ENCODE measurements around the gene TTYH1.

The TTYH1 gene

DNA sequence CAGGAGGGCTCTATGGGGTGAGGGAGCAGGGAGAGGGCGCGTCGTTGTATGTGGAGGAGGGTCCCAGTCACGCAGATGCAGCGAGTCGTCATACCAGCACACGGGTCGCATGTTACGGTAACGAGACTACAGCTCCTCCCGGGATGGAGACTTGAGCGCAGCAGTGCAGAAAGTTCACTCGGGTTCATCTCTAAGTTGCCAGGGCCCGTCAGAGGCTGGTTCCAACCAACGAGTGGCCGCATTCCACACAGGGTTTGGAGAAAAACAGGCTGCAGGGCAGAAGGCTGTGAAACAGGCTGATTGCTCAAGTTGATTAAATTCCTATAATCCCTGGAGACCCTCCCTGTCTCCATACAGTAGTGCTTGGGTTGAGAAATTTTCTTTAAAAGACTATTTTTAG is 21.9 kb upstream of the TTYH1 start:
- DNase-seq, result no peak

GRCh38 chr19:54395685-54396084 is 19.6 kb upstream of the TTYH1 start:
- no peak for DNase-seq

GRCh38 chr19:54399189-54399588 is 16.1 kb upstream of the TTYH1 start:
- DNase-seq, result no peak

- no peak for DNase-seq
Observed at GRCh38 chr19:54400913-54401312, 14.4 kb upstream of the TTYH1 start.

DNA sequence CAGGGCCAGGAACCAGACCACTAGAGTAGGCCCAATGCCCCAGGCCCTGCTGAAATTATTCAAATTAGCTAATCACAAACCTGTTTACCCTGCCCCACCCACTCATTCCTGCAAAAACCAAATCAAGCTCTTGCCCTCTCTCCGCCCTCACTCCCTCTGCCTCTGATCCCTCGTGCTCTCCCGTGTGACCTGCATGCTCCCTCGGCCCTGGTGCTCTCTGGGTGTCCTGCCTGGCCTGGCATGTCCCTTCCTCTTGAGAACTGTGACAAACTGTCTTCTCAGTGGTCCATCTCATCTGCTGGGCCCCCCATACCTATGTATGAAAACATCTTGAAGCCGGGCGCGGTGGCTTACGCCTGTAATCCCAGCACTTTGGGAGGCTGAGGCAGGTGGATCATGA is 12.2 kb upstream of the TTYH1 start:
- no peak for DNase-seq

DNA sequence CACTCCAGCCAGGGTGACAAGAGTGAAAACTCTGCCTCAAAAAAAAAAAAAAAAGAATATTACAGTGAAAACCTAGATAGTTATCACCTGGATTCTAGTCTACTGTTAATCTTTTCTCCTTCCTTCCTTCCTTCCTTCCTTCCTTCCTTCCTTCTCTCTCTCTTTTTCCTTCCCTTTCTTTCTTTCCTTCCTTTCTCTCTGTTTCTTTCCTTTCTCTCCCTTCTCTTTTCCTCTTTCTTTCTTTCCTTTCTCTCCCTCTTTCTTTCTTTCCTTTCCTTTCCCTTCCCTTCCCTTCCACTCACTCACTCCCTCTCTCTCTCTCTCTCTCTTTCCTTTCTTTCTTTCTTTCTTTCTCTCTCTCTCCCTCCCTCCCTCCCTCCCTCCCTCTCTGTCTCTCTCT is 9.6 kb upstream of the TTYH1 start:
- DNase-seq, result no peak

DNA sequence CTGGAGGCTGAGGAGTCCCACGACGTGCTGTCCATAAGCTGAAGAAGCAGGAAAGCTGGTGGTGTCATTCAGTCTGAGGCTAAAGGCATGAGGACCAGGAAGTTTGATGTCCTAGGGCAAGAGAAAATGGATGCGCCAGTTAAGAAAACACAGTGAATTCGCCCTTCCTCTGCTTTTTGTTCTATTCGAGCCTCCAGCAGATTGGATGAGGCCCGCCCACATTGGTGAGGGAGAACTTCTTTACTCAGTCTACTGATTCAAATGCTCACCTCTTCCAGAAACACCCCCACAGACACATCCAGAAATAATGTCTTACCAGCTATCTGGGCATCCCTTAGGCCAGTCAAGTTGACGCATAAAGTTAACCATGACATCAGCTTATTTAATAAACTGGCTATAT is 7.5 kb upstream of the TTYH1 start:
- no peak for DNase-seq

- DNase-seq, result no peak
Observed at GRCh38 chr19:54408456-54409026, 6.7 kb upstream of the TTYH1 start.

GRCh38 chr19:54411033-54411432 is 4.2 kb upstream of the TTYH1 start:
- no peak for DNase-seq

DNA sequence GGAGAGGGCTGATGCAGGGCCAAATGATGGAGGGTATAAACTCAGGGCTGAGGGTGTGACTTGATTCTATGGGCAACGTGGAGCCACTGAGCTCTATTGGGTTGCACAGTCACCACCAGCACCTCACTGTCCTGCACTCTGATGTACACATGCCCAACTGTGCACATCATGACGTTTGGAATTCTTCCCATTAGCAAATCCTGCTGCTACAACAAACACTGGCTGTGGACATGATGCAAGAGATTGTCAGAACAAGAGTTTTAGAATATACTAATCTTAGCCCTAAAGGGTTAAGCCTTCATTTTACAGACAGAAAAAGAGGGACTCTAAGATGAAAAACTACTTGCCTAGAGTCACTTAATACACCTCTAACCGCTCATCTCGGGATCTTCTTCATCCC is 2.4 kb upstream of the TTYH1 start:
- no peak for DNase-seq

DNA sequence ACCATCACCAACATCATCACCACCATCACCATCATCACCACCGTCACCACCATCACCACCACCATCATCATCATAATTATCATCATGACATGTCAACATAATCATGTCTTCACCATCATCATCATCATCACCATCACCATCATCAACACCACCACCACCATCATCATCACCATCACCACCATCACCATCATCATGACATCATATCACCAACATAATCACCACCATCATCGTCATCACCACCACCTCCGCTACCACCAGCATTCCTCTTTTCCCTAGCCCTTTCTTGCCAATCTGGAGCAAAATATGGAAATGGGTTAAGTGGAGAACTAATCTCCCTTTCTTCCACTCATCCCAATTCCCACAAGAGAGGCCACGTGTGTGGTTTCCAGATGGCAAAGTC is 1.1 kb upstream of the TTYH1 start:
- no peak for DNase-seq

DNA sequence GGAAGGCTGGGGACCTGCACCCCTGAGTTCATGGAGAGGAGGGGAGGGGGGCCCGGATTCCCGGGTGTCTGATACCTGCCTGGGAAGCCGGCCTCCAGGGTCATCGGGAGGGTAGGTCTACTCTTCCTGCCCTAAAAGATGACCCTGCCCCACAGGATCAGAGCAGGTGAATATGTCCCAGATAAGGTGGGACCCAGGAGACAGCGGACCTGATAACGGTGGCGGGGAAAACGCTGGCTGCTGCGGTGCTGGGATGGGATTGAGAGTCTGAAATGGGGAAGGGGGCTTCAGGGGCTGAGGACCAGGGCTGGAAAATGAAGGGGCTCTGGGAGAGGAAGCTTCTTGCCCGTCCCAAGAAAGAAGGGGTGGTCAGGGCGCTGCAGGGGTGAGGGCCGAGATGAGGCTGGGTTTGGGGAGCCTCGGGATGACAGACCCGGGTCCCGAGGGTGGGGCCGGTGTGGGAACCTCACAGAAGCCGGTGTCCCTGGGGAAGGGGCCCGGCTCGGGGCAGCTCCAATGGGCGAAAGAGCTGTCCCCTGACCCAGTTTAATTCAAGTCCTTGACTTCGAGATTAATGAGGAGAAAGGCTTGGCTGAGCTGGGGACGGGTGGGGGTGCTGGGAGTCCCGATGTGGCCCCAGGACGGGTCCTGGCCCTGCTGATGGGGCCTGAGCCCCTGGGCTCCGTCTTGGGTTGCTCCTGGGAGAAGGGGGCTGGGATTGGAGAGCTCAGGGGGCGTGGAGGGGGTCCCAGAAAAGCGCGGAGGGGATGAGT is 823 bp downstream of the TTYH1 start:
- no peak for DNase-seq

- no peak for DNase-seq
Observed at GRCh38 chr19:54416695-54417491, 1.6 kb downstream of the TTYH1 start.

DNA sequence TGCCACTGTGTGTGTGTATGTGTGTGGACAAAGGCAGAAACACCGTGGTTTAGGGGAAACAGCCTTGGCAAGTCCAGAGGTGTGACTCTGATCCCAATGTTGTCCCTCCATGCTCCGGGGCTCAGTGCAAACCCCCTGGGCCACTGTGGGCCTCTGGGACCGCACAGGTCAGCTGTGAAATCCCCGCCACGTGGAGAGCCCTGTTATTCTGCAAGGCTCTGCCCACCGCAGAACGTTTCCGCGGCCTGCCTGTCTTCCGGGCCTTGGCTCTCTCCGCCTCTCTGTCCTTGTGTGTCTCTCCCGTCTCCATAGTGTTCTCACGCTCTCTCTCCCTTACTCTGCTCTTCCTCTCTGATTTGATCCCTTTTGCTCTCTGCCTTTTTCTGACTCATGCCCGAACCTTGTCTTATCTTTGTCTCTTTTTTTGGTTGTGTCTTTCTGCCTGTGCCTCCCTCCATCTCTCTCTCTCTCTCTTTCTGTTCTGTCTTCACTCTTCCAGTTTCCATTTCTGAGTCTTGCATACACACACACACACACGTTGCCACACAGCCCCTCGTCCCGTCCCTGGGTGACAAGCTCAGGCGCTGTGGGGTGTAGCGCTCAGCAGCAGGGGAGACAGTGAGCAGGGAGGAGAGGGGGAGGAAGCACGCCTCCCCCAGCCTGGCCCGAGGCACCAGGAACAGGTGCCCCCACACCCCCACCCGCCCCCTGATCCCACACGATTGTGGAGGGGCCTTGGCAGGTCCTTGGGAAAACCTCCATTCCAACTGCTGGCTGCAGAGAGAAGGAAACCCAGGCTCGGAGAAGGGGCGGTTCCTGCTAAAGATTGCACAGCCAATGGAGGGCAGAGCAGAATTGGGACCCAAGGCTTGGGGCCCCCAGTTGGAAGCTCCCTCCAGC is 3.0 kb downstream of the TTYH1 start:
- DNase-seq, result no peak

GRCh38 chr19:54418930-54419800 is 3.9 kb downstream of the TTYH1 start:
- DNase-seq, result no peak

DNA sequence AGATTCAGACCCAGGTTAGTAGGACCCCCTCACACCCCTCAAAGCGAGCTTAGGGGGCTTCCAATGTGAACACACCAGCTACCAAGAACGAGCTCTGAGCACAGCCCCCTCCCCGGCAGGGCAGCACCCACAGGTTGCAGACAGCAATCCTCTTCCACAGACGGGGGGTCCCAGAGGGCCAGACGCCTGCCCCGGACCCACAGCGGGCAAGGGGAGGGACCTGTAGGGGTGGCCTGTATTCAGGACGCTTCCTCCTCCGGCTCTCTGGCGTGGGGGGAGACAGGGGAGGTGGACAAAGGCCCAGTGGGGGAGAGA is 4.8 kb downstream of the TTYH1 start:
- no peak for DNase-seq

GRCh38 chr19:54420383-54421168 is 5.3 kb downstream of the TTYH1 start:
- no peak for DNase-seq

- DNase-seq, result no peak
Observed at GRCh38 chr19:54421169-54421516, 5.9 kb downstream of the TTYH1 start.

GRCh38 chr19:54421521-54421920 is 6.3 kb downstream of the TTYH1 start:
- DNase-seq, result no peak

- no peak for DNase-seq
Observed at GRCh38 chr19:54422136-54422535, 6.9 kb downstream of the TTYH1 start.

- no peak for DNase-seq
Observed at GRCh38 chr19:54424201-54424600, 8.9 kb downstream of the TTYH1 start.

Measured in cortex of kidney (tissue), 1 donor.